GM18907 (cell line): ENCODE data around the gene ME3.
"Not testable (repeated sequence)": the region's sequence is repeated elsewhere in the genome, so short reads cannot be mapped to it uniquely, and the experiment has no call there.

ENCODE experiments used
- ATAC-seq: cut with Tn5 transposase; IDR thresholded peaks from one replicate; pipeline ENCODE4 v1.9.1; 2021; ENCODE audit warnings: mild to moderate bottlenecking, moderate library complexity; ENCODE audit not compliant: unreplicated experiment

The ME3 gene

DNA sequence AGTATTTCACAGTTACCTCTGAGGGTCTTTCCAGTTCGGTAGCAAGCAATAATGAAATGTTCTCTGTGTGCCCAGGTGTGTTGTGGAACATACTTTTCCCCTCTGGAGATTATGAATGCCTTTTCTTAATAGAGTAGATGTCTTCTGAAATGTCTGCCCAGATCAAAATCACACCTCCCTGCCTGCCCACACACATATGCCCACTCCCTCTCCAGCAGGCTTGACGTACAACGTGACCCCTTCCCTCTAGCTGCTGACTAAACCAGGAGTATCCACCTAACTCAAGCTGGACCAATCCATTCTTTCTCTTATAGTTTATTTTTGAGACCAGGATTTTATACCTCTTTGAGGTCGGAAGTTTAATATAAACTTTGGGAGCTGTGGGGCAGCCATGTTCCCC lies 48.7 kb downstream of the ME3 start:
- no peak for ATAC-seq

DNA sequence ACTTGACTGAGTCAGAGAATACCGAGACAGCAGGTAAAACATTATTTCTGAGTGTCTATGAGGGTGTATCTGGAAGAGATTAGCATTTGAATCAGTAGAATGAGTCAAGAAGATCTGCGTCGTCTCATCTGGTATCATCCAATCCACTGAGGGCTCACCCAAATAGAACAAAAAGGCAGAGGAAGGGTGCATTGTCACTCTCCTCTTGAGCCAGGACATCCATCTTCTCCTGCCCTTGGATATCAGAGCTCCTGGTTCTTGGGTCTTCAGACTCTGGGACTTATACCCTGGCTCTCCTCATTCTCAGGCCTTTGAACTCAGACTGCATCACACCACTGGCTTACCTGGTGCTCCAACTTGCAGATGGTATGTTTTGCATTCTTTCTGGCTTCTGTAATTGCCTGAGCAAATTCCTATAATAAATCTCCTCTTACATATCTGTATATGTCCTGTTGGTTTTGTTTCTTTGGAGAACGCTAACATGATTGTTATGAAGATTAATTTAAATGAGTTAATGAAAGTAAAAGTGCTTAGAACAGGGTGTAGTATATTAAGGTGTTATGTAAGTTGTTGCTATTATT lies 49.3 kb downstream of the ME3 start:
- no peak for ATAC-seq

DNA sequence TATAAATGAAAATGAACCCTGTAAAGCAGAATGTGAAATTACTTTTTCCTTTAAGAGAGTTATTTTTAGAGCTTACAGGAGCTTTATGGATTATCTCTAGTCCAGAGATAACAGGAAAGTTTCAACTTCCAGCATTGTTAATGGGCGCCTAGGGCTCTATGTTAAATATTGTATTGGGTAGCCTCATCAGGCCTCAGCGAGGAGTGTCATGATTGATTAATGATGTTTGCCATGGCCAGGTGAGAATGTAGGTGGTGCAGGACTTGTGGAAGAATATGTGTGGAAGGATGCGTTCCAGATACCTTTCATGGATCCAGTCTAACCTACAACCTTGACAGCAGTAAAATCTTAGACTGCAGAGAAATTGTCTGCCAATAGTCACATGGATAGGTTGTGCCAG lies 50.6 kb downstream of the ME3 start:
- no peak for ATAC-seq

DNA sequence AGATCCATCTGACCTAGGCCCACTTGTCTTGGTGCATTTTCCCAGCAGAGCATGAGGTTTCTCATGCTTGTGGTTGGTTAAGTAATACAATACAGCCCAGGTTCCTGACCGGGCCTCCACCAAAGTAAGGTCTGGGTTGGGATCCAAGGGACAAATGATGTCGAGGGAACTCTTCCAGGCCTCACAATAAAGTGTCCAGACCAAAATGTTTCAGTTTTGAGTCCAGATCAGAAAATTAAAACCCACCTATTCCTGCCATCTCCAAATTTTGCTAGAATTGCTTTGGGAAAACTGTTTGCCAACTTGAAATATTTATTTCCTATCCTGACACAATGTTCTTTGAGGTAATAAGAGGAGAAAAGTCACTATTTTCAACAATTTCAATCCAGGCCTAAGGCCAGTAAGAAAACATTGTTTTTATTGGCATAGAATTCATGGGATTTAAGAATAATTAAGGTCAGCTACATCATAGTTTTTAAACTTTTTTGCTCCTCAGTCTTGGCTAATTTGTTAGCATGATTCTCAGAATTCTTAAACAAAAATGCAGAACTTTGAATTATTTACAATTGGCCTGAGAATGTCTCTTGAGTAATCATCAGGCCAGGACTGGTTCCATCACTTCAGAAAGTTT lies 51.4 kb downstream of the ME3 start:
- ATAC-seq = no peak

DNA sequence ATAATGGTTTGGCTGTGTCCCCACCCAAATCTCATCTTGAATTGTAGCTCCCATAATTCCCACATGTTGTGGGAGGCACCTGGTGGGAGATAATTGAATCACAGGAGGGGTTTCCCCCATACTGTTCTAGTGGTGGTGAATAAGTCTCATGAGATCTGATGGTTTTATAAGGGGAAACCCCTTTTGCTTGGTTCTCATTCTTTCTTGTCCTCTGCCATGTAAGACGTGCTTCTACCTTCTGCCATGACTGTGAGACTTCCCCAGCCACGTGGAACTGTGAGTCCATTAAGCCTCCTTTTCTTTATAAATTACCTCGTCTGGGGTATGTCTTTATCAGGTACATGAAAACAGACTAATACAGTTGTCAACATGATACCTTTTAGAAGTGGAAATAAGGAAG lies 53.0 kb downstream of the ME3 start:
- ATAC-seq = not testable (repeated sequence)

DNA sequence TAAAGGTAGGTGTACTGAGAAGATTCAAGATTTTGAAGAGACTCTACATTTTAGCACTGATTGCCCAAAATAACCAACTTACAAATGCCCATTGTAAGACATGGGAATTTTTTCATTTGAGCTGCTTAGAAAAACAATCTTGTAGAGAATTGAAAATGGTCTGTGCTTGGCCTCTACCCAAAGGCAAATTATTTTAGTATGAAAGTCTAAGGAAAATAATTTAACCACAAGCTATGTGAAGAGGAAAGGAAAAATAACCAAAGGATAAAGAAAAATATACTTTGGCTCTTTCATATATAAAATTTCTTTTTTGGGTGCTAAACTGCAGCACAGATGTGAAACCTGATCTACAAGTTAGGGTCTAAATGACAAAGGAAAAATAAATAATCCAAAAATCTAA lies 54.9 kb downstream of the ME3 start:
- no peak for ATAC-seq

DNA sequence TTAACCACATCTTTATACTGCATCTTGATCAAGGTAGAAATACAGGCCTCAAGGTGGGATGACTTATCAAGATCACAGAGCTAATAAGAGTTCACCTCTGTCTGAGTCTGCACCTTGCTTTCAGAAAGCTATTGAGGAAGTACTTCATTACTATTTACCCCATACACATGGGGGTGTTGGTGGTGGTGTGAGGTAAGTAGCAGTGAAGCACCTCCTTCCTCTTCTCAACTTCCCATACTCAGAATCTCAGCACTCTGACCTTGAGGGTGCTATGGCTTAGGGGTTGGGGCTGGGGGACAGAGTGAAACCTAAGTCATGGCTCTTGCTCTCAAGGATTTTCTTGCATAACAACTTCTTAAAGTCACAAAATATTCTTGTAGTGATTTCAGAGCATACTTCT lies 56.9 kb downstream of the ME3 start:
- ATAC-seq = no peak

DNA sequence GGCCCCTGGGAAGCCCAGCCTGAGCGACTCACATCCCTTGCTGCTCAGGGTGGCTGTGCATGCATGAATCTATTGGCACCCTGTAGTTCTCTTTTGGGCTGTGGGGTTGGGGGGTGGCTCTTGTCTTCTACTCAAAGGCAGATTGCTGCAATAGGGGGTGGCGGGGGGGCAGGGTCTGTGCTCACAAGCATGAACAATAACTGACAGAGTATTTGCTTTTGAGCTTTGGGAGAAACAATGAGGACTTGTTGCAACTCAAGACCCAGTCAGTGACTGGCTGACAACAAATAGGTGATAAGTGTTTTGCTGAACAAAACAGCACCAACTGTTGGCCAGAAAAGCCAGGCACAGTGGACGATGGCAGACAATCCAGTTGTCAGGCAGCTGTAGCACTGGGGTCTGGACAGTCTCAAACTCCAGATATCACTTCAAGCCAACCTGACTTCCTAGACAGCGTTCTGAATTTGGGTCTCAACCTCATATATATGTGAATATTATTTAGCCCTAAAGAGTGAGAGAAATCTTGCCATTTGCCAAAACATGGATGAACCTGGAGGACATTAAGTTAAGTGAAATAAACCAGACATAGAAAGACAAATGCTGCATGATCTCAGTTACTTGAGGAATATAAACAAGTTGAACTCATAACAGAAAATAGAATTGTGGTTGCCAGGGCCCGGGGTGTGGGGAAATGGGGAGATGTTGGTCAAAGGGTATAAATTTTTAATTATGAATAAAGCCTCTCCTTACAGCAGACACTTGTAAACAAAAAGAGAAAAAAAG lies 61.7 kb downstream of the ME3 start:
- no peak for ATAC-seq

DNA sequence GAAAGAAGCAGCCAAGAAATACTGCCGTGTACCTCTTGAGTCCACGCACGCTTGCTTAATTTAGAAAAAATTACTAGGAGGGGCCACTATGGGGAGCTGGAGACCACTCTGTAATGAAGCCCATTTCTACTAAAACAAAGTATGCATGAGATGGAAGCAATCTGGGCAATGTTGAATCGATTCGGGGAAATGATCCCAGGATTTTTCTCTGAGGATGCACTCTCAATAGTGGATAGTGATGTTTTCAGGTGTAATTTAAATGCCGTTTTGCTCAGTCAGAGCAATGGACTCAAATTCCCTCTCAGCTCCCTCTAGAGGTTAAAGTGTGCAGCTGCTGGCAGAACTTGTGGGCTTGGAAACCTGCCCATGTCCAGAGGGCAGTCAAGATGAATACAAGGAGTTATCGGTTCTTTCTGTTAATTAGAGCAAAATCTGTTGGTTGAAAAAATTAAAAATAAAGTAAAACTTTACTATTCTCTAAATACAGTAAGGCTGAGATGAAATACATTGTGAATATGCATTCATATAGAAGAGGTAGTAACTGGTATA lies 64.1 kb downstream of the ME3 start:
- peak; percentile 94 for ATAC-seq

DNA sequence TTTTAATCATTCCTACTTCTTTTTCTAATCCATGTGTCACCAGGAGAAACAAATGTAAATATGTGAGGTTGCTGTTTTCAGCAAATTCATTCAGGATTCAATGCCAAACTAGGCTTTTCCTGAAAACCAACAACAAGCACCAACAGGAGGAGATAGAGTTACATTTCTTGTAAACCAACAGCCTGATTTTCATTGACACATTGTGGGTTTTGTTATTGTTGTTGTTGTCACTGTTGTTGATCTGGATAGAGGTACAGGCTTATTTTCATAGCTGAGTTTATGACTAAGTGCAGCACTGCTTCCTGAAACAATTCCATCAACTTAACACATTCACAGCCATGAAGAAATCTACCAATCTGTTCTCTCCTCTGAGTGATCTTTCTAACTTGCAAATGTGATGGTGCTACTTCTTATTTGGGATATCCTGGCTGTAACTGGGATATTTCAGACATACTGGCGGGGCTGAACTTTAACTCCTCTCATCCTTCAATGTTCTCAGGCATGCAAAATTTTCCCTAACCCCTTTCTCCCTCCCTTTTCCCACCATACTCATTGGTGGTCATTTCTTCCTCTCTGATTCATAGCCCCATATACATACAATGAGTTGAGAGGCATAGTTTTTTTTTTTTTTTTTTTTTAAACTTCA lies 65.5 kb downstream of the ME3 start:
- ATAC-seq = no peak

DNA sequence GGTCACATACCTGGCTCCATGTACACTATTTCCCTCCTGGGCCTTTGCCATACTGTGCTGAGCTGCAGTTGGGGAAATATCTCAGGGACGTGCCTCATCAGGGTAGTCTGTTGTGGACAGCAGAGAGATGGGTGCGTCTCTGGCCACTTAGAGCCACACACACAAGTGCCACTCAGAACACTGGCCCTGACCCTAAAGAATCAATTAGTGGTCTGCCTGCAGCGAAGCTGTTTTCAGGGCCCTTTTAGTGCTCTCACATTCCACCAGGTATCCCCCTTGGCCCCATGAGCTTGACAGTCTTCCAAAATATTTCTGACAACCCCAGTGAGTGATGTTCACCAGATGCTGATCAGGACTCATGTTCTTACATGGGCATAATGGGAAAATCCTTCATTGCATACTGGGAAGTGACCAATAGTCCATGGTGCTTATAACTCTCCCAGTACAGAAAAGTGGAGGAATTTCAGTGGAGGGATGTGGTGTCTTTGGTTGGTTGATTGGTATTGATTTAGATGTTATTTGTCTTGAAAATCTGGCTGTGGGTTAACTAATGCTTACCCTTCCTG lies 66.1 kb downstream of the ME3 start:
- ATAC-seq = no peak

DNA sequence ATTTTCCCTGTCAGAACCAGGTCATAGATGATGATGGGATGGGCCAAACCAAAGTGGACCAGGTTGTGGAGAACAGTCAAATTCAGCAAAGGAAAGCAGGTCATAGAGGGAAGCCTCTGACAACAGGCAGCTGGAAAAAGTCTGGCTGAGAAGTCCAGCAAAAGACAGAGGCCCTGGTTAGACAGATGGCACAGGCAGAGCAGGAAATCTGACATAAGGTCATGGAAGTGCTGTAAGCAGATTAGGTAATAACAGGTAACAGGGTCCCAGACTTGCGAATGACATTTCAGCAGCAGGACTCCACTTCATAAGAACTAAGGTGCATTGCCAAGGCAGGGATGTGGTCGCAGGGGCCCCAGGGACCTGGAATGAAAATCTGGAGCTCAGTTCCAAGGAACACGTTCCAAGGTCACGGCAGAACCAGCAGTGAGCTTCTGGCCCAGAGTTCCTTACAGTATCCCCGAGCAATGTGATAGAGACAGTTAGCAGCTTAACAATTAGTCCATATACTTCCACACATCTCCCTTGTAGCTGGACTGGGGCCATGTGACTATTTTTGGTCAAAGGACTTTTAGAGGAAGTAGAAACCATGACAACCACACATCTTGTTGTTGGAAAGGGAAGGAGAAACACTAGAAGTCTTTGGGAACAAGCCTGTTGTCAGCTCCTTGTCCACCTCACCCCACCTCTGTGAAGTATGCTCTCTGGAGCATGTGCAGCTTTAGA lies 75.4 kb downstream of the ME3 start:
- ATAC-seq = no peak

DNA sequence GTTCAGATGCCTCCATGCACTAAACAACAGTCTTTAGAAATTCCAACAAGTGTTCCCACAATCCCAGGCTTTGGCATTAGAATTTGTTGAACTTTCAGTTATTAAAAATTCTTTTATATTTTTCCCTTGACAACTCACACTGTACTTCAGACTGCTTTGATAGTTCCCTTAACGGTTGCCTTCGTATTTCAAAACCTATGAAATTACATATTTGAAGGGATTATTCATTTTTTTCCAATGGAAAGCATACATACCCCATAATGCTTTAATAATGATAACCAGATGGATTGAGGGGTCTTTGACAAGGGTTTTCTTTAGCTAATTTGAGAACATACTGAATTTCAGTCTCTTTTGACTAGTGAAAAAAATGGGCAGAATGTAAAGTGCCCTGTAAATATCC lies 76.5 kb downstream of the ME3 start:
- no peak for ATAC-seq

DNA sequence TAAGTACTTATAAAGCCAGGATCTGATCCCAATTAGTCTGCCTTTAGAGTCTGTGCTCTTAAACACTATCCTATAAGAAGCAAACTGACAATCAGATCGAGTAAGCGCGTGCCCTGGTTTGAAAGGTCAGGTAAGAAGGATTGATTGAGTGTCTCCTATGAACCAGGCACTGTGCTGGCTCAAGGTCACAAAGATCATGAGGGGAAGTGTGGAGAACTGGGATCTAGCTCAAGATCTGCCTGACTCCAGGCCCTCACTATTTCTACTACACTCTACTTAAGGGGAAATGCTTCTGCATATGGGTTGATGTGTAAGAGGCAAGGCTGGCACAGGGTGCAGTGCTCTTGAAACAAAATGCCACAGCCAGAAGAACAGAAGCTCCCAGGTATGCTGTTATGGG lies 77.0 kb downstream of the ME3 start:
- no peak for ATAC-seq

DNA sequence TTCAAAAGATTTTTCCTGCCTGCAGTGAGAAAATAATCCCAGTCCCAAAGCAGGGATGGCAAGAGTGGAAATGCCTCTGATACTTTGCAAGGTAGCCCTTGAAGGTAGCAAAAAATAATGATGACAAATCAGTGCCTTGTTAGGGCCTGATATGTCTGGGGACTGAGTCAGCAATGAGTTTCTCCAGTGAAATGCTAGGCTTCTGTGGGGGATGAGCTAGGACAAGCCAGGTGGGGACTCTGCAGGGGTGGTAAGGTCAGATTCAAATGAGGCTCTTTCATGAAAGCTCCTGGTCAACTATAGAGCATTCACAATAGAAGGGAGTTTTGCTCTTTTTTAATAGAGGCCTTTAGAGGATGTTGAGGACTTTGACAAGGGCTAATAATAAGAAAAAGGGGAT lies 77.7 kb downstream of the ME3 start:
- ATAC-seq = no peak

DNA sequence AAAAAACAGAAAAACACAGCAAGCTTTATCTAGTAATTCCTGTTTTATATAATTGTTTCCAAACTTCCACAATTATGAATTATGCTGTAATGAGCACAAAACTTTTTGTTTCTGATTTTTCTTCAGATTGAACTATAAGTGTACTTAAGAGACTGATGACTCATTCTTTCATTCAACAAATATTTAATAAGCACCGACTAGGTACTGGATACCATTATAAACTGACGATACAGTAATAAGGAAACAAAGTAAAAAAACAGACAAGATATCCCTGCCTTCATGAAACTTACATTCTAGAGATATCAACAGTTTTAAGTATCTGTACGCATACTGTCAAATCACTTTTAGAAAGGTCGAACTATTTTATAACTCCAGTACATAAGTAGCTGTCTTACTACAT lies 78.6 kb downstream of the ME3 start:
- no peak for ATAC-seq

DNA sequence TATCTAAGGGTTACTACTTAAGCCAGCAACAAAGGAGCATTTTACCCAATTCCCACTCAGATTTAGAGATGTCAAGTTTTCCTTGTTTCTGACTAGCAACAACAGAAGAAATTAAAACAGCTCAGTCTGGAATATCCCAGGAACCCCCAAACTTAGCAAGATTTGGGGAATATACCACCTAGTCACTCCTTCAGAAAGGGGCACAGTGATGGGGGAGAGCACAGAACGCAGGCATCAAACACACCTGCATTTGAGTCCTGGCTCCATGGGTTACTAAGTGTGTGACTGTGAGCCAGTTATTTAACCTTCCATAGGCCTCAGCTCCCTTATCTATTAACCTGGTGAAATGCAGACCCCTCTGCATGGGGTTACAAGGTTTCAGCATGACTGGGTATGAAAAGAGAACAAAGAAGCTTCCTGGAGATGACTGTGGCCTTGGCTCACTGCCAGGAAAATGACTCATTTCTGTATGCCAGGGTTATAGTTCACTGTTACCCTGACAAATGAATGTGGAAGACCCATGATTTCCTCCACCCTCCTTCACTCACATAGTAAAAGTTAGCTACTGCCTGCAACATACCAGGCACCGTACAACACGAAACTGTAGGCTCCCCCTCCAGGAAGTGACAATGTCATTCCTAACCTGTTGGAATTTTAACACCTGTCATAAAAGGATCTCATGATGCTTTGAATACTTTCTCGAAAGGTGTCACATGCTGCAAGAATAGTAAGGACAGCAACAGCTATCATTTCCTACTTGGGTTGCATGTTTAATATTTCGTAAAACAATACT lies 79.6 kb downstream of the ME3 start:
- peak; percentile 94 for ATAC-seq

DNA sequence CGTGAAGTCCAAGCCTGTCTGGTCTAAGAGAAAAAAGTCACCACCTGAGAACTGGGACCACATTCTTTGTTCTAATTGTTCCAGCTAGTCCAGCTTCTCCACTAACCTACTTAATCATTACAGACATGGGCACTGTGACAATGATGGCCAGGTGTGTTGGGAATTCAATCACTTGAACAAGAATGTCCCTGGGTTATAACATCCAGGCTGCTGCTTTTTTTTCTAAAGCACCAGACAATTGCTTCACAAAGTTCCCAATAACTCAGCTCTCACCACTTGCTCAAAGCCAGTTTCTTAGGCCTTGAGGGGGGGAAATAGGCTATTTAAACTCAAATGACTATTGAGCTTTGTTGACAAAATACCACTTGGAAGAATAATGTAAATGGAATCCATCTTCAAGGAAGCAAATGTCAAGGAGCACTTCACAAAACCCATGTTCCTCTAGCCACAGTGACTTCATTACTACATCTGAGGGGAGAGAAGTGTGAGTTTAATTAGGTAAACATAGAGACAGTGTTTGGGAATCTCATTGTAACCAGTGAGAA lies 80.3 kb downstream of the ME3 start:
- no peak for ATAC-seq

DNA sequence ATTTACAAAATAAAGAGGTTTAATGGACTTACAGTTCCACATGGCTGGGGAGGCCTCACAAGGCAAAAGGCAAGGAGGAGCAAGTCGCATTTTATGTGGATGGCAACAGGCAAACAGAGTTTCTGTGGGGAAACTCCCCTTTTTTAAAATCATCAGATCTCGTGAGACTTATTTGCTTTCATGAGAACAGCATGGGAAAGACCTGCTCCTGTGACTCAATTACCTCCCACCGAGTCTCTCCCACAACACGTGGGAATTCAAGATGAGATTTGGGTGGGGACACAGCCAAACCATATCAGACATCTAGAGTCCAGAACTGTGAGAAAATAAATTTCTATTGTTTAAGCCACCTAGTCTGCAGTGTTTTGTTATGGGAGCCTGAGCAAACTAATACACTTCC lies 80.8 kb downstream of the ME3 start:
- ATAC-seq = no peak
